ENCODE results near the gene NCK2. TPM values are rescaled to one million over a fixed set of nuclear protein-coding genes. Genes with fewer than 3 reads are reported as not detected.
A peak's percentile ranks its signal among the peaks of the same experiment; 100 is the strongest.

Gene NCK2
- total and polyA plus RNA-seq, 4 donors: 19.3 to 54.4 (median 33.9) TPM

DNA sequence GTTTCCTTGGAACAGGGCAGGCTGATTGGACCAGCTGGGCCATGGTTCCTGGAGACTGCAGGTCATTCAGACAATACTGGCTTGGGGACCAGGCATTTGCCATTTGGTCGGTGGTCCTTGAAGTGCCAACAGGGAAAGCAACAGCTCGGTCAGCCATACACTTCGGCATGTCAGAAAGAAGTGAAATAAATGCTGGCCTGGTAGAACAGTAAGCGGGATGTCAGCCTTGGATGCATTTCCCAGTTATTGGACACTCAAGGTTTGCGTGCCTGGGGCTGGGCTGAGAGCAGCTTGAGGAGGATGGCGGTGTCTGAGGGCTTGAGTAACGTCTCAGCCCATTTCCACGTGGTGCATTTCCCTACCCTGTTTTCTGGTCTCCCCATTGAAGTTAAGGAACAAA lies 75.4 kb downstream of the NCK2 start:
- H3K27ac ChIP-seq (ENCODE audit: low read depth in 1 of 2, low read length in 1 of 2): no peak overlapping the region
- H3K4me1 ChIP-seq (ENCODE audit: control insufficient read depth in 5 of 5, insufficient read depth in 5 of 5, low read length in 5 of 5): peaks cover 0 to 20% (median 16%) of the 10 kb centered on the region in 5 donors
- H3K9me3 ChIP-seq (ENCODE audit: control insufficient read depth in 4 of 4, insufficient read depth in 3 of 4, low read length in 3 of 4): no peaks in the 10 kb centered on the region
- 78 to 82% methylated on average over 8 of the region's 8 CpGs for WGBS, 2 donors
- TF ChIP-seq CTCF (IDR thresholded peaks at IDR 0.05; ENCODE audit: control extremely low read depth, extremely low read depth): no peak
- peaks cover 0 to 7% (median 4%) of the 10 kb centered on the region in 4 donors for H3K36me3 ChIP-seq (ENCODE audit: control insufficient read depth in 4 of 4, insufficient read depth in 4 of 4, low read length in 4 of 4)
- ATAC-seq (ENCODE audit: insufficient read depth, low FRiP score): no peak
- no peaks in the 10 kb centered on the region for H3K27me3 ChIP-seq (ENCODE audit: control insufficient read depth in 3 of 3, insufficient read depth in 3 of 3, low read length in 2 of 3)
- H3K9ac ChIP-seq (ENCODE audit: insufficient read depth in 1 of 2, low read length in 2 of 2): no peak overlapping the region
- H3K4me3 ChIP-seq: no peak overlapping the region
- DNase-seq: no peak

- DNase-seq (peak in 1 of 3 donors; percentile 24), ATAC-seq (ENCODE audit: insufficient read depth, low FRiP score) (no peak)
- Histone ChIP-seq H3K4me3 (no peak overlapping the region), H3K9ac (ENCODE audit: insufficient read depth in 1 of 2, low read length in 2 of 2) (no peak overlapping the region), H3K36me3 (ENCODE audit: control insufficient read depth in 4 of 4, insufficient read depth in 4 of 4, low read length in 4 of 4) (peaks cover 0 to 7% (median 4%) of the 10 kb centered on the region in 4 donors), H3K27me3 (ENCODE audit: control insufficient read depth in 3 of 3, insufficient read depth in 3 of 3, low read length in 2 of 3) (no peaks in the 10 kb centered on the region), H3K4me1 (ENCODE audit: control insufficient read depth in 5 of 5, insufficient read depth in 5 of 5, low read length in 5 of 5) (peaks cover 0 to 17% (median 16%) of the 10 kb centered on the region in 5 donors), H3K9me3 (ENCODE audit: control insufficient read depth in 4 of 4, insufficient read depth in 3 of 4, low read length in 3 of 4) (no peaks in the 10 kb centered on the region), H3K27ac (ENCODE audit: low read depth in 1 of 2, low read length in 1 of 2) (no peak overlapping the region)
- 43 to 71% methylated on average over 6 of the region's 6 CpGs for WGBS, 2 donors
- no peak for TF ChIP-seq CTCF (IDR thresholded peaks at IDR 0.05; ENCODE audit: control extremely low read depth, extremely low read depth)
Observed at GRCh38 chr2:105820691-105821090, 76.0 kb downstream of the NCK2 start.

- no peak overlapping the region for H3K9ac ChIP-seq (ENCODE audit: insufficient read depth in 1 of 2, low read length in 2 of 2)
- H3K9me3 ChIP-seq (ENCODE audit: control insufficient read depth in 4 of 4, insufficient read depth in 3 of 4, low read length in 3 of 4): no peaks in the 10 kb centered on the region
- no peak overlapping the region for H3K27ac ChIP-seq (ENCODE audit: low read depth in 1 of 2, low read length in 1 of 2)
- no peaks in the 10 kb centered on the region for H3K27me3 ChIP-seq (ENCODE audit: control insufficient read depth in 3 of 3, insufficient read depth in 3 of 3, low read length in 2 of 3)
- DNase-seq (no peak), ATAC-seq (ENCODE audit: insufficient read depth, low FRiP score) (no peak)
- TF ChIP-seq CTCF (IDR thresholded peaks at IDR 0.05; ENCODE audit: control extremely low read depth, extremely low read depth): no peak
- 50 to 76% methylated on average over 12 of the region's 12 CpGs for WGBS, 2 donors
- peaks cover 0 to 5% (median 4%) of the 10 kb centered on the region in 4 donors for H3K36me3 ChIP-seq (ENCODE audit: control insufficient read depth in 4 of 4, insufficient read depth in 4 of 4, low read length in 4 of 4)
- H3K4me1 ChIP-seq (ENCODE audit: control insufficient read depth in 5 of 5, insufficient read depth in 5 of 5, low read length in 5 of 5): peaks cover 0 to 16% (median 16%) of the 10 kb centered on the region in 5 donors
- H3K4me3 ChIP-seq: no peak overlapping the region
Observed at GRCh38 chr2:105821428-105822125, 76.9 kb downstream of the NCK2 start.
